SK-N-SH (cell line): ENCODE data around the gene ACVRL1.

Experiments
- CHD2 ChIP-seq: fragments of 150-350 bp; IDR thresholded peaks from 2 replicates; pipeline ENCODE4 v1.6.1; 2018; ENCODE audit warnings: low read length; ENCODE audit not compliant: partially characterized antibody
- CTCF ChIP-seq: fragments of 200-600 bp; sonication (generic); IDR thresholded peaks from 2 replicates; pipeline ENCODE4 v1.6.1; 2017; ENCODE audit warnings: antibody characterized with exemption, mild to moderate bottlenecking, moderate library complexity
- ELF1 ChIP-seq: IDR thresholded peaks from 2 replicates; pipeline ENCODE4 v1.4.0; 2012
- JUND ChIP-seq: IDR thresholded peaks from 2 replicates; pipeline ENCODE4 v1.4.0; 2012
- MAX ChIP-seq: IDR thresholded peaks from 2 replicates; pipeline ENCODE4 v1.4.0; 2012; ENCODE audit warnings: low read depth
- RCOR1 ChIP-seq: fragments of 150-350 bp; IDR thresholded peaks from 2 replicates; pipeline ENCODE4 v1.6.1; 2017; ENCODE audit warnings: antibody characterized with exemption, low read length
- REST ChIP-seq: IDR thresholded peaks from 2 replicates; pipeline ENCODE4 v1.6.1; 2012; ENCODE audit warnings: mild to moderate bottlenecking, low read depth, low read length, moderate library complexity
- RXRA ChIP-seq: IDR thresholded peaks from 2 replicates; pipeline ENCODE4 v1.4.0; 2012; ENCODE audit warnings: low read depth, mild to moderate bottlenecking, borderline replicate concordance
- TAF1 ChIP-seq: IDR thresholded peaks from 2 replicates; pipeline ENCODE4 v1.6.1; 2012; ENCODE audit warnings: low read depth, mild to moderate bottlenecking, low read length, moderate library complexity, borderline replicate concordance
- TEAD4 ChIP-seq: IDR thresholded peaks from 2 replicates; pipeline ENCODE4 v1.4.0; 2012; ENCODE audit warnings: mild to moderate bottlenecking, borderline replicate concordance; ENCODE audit not compliant: insufficient read depth
- USF1 ChIP-seq: IDR thresholded peaks from 2 replicates; pipeline ENCODE4 v1.4.0; 2012; ENCODE audit warnings: low read depth, borderline replicate concordance
- ZBTB33 ChIP-seq: IDR thresholded peaks from 2 replicates; pipeline ENCODE4 v1.4.0; 2012; ENCODE audit warnings: low read depth, borderline replicate concordance

- no peak for TF ChIP-seq CTCF
- TF ChIP-seq RXRA, result no peak
- TF ChIP-seq ELF1, result no peak
- TF ChIP-seq CHD2, result no peak
- TF ChIP-seq TAF1, result no peak
- no peak for TF ChIP-seq USF1
- TF ChIP-seq RCOR1, result no peak
- no peak for TF ChIP-seq JUND
- no peak for TF ChIP-seq TEAD4
- no peak for TF ChIP-seq MAX
- TF ChIP-seq ZBTB33, result no peak
- TF ChIP-seq REST, result no peak
Measured at GRCh38 chr12:51925346-51926063, 18.2 kb downstream of the ACVRL1 start.
